ENCODE data around the gene CDNF.
A peak's percentile ranks its signal among the peaks of the same experiment; 100 is the strongest.
"Not testable (repeated sequence)": the region's sequence is repeated elsewhere in the genome, so short reads cannot be mapped to it uniquely, and the experiment has no call there.

The CDNF gene

GRCh38 chr10:14838582-14839304 is 906 bp upstream of the CDNF start:
- peak; percentile 44 for DNase-seq (ENCODE audit: low spot score)

- peak; percentile 10 for DNase-seq (ENCODE audit: low spot score)
These were observed 657 bp downstream of the CDNF start for GRCh38 chr10:14837003-14837756.

- DNase-seq (ENCODE audit: low spot score): no peak
These were observed 1.6 kb downstream of the CDNF start for GRCh38 chr10:14836208-14836607.

GRCh38 chr10:14833106-14833505 is 4.7 kb downstream of the CDNF start:
- DNase-seq (ENCODE audit: low spot score): no peak

- no peak for DNase-seq (ENCODE audit: low spot score)
These were observed 11.6 kb downstream of the CDNF start for GRCh38 chr10:14826076-14826829.

- DNase-seq (ENCODE audit: low spot score): no peak
These were observed 13.9 kb downstream of the CDNF start for GRCh38 chr10:14823966-14824365.

- peak; percentile 40 for DNase-seq (ENCODE audit: low spot score)
These were observed 14.7 kb downstream of the CDNF start for GRCh38 chr10:14822879-14823755.

GRCh38 chr10:14821635-14822375 is 16.0 kb downstream of the CDNF start:
- no peak for DNase-seq (ENCODE audit: low spot score)

- DNase-seq (ENCODE audit: low spot score): no peak
These were observed 17.1 kb downstream of the CDNF start for GRCh38 chr10:14820775-14821154.

GRCh38 chr10:14820010-14820774 is 17.6 kb downstream of the CDNF start:
- DNase-seq (ENCODE audit: low spot score): no peak

- DNase-seq (ENCODE audit: low spot score): not testable (repeated sequence)
These were observed 21.1 kb downstream of the CDNF start for GRCh38 chr10:14816717-14817116.

- no peak for DNase-seq (ENCODE audit: low spot score)
These were observed 22.2 kb downstream of the CDNF start for GRCh38 chr10:14815681-14816080.

GRCh38 chr10:14812271-14812670 is 25.6 kb downstream of the CDNF start:
- no peak for DNase-seq (ENCODE audit: low spot score)

- no peak for DNase-seq (ENCODE audit: low spot score)
These were observed 26.6 kb downstream of the CDNF start for GRCh38 chr10:14810969-14811953.

- DNase-seq (ENCODE audit: low spot score): no peak
These were observed 31.5 kb downstream of the CDNF start for GRCh38 chr10:14806318-14806717.

GRCh38 chr10:14803827-14804226 is 34.0 kb downstream of the CDNF start:
- no peak for DNase-seq (ENCODE audit: low spot score)

- no peak for DNase-seq (ENCODE audit: low spot score)
These were observed 36.1 kb downstream of the CDNF start for GRCh38 chr10:14801723-14802122.

- no peak for DNase-seq (ENCODE audit: low spot score)
These were observed 37.4 kb downstream of the CDNF start for GRCh38 chr10:14800397-14800796.

GRCh38 chr10:14798636-14799035 is 39.2 kb downstream of the CDNF start:
- DNase-seq (ENCODE audit: low spot score): no peak

All from HuH-7 (cell line).